GM12865 (cell line): ENCODE measurements around the gene EME1.
A peak's percentile ranks its signal among the peaks of the same experiment; 100 is the strongest.
"Not testable (repeated sequence)": the region's sequence is repeated elsewhere in the genome, so short reads cannot be mapped to it uniquely, and the experiment has no call there.

ENCODE experiments used
- DNase-seq: peaks from one replicate; pipeline ENCODE4 v3.0.0; 2010; ENCODE audit warnings: low read depth
- H3K4me3 ChIP-seq: 2 replicates; pipeline ENCODE4 v1.5.1; 2011; ENCODE audit warnings: mild to moderate bottlenecking, low read depth, low read length, control low read depth
- TF ChIP-seq, protein P1 (sequence below): IDR thresholded peaks from 2 replicates; pipeline ENCODE4 v1.5.1; 2011; ENCODE audit warnings: low read length, control low read depth, low read depth, inconsistent platforms; ENCODE audit not compliant: insufficient read depth; ENCODE audit errors: missing control alignments

Gene EME1

GRCh38 chr17:50423553-50424159 is 50.6 kb downstream of the EME1 start:
- TF ChIP-seq, protein P1, sequence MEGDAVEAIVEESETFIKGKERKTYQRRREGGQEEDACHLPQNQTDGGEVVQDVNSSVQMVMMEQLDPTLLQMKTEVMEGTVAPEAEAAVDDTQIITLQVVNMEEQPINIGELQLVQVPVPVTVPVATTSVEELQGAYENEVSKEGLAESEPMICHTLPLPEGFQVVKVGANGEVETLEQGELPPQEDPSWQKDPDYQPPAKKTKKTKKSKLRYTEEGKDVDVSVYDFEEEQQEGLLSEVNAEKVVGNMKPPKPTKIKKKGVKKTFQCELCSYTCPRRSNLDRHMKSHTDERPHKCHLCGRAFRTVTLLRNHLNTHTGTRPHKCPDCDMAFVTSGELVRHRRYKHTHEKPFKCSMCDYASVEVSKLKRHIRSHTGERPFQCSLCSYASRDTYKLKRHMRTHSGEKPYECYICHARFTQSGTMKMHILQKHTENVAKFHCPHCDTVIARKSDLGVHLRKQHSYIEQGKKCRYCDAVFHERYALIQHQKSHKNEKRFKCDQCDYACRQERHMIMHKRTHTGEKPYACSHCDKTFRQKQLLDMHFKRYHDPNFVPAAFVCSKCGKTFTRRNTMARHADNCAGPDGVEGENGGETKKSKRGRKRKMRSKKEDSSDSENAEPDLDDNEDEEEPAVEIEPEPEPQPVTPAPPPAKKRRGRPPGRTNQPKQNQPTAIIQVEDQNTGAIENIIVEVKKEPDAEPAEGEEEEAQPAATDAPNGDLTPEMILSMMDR, result no peak
- DNase-seq, result no peak
- no peak overlapping the region for H3K4me3 ChIP-seq

- TF ChIP-seq, protein P1, result no peak
- H3K4me3 ChIP-seq, result no peak overlapping the region
- no peak for DNase-seq
Measured at GRCh38 chr17:50424246-50424995, 51.4 kb downstream of the EME1 start.

GRCh38 chr17:50424996-50425681 is 52.1 kb downstream of the EME1 start:
- TF ChIP-seq, protein P1, result no peak

DNA sequence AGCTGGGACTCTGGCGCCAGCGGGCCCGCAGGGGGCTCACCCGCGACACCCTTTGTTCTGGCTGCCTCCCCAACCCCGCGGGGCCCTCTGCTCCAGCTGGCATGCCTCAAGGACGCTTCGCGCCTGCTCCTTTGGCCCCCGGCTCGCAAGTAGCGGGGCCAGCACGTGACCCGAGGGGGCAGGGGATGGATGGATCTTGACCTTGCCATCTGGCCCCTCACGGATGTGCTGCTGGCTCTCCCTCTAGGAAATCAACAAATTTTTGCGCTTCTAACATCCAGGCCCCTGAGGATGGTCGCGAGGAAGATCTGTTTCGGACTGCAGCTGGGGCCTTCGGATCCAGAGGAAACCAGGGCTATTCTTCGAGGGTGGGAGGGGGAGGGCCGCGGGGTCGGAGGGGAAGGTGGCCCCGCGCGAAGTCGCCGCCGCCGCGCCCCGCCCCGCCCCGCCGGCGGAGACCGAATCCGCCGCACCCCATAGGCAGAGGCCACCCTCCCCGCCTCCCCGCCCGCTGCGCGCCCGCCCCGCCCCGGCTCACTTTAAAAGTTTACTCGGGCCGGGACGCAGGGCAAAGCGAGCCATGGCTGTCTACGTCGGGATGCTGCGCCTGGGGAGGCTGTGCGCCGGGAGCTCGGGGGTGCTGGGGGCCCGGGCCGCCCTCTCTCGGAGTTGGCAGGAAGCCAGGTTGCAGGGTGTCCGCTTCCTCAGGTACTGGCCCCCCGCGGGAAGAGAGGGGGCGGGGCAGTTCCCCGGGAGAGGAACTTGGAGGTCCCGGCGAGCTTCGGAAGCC is 52.8 kb downstream of the EME1 start, which contains the start of gene ACSF2:
ACSF2 (plus strand) TSS at position 537 of the 790 bp plus-strand sequence; CDS start at position 581, 44 bp downstream.
- DNase-seq, result peak; percentile 71
- TF ChIP-seq, protein P1, result no peak
- H3K4me3 ChIP-seq, result peak within 1 kb of the TSS; percentile 82

More at GRCh38 chr17:50424996-50425681, 52.1 kb downstream of the EME1 start:
- peak overlapping the region; percentile 82 for H3K4me3 ChIP-seq
- DNase-seq, result no peak

- no peak for DNase-seq
- peak overlapping the region; percentile 82 for H3K4me3 ChIP-seq
- TF ChIP-seq, protein P1, result no peak
Measured at GRCh38 chr17:50426472-50426782, 53.4 kb downstream of the EME1 start.

- H3K4me3 ChIP-seq, result peak overlapping the region; percentile 82
- DNase-seq, result peak; percentile 55
- TF ChIP-seq, protein P1, result peak; percentile 31
Measured at GRCh38 chr17:50426814-50427787, 54.1 kb downstream of the EME1 start.

DNA sequence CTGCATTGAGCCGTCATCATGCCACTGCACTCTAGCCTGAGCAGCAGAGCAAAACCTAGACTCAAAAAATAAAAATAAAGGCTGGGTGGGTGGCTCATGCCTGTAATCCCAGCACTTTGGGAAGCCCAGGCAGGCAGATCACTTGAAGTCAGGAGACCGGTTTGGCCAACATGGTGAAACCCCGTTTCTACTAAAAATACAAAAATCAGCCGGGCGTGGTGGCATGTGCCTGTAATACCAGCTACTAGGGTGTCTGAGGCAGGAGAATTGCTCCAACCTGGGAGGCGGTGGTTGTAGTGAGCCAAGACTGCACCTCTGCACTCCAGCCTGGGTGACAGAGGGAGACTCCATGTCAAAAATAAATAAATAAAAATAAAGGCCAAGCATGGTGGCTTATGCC is 55.1 kb downstream of the EME1 start:
- not testable (repeated sequence) for DNase-seq, H3K4me3 ChIP-seq
